CD1c-positive myeloid dendritic cell (primary cell): ENCODE measurements around the gene TBC1D16.

Experiments used
- DNase-seq: peaks from one replicate; pipeline ENCODE4 v3.0.0-alpha.2; 2016; ENCODE audit errors: extremely low spot score

Gene TBC1D16

GRCh38 chr17:79892457-79893241 is 143.0 kb downstream of the TBC1D16 start:
- no peak for DNase-seq

- no peak for DNase-seq
Measured at GRCh38 chr17:79891113-79891730, 144.4 kb downstream of the TBC1D16 start.

- DNase-seq, result no peak
Measured at GRCh38 chr17:79890706-79891105, 145.0 kb downstream of the TBC1D16 start.

- DNase-seq, result no peak
Measured at GRCh38 chr17:79888811-79889634, 146.6 kb downstream of the TBC1D16 start.

GRCh38 chr17:79888009-79888540 is 147.6 kb downstream of the TBC1D16 start:
- DNase-seq, result no peak

GRCh38 chr17:79887451-79887991 is 148.2 kb downstream of the TBC1D16 start:
- DNase-seq, result no peak

- no peak for DNase-seq
Measured at GRCh38 chr17:79883202-79883601, 152.5 kb downstream of the TBC1D16 start.
